Colonic mucosa (tissue), 4 donors: ENCODE data around the gene STEAP2. TPM values are rescaled to one million over a fixed set of nuclear protein-coding genes. Genes with fewer than 3 reads are reported as not detected.
"Not testable (repeated sequence)": the region's sequence is repeated elsewhere in the genome, so short reads cannot be mapped to it uniquely, and the experiment has no call there.

Experiments
- DNase-seq: peaks from one replicate; pipeline ENCODE4 v3.0.0-alpha.2; 2020
- H3K27ac ChIP-seq: fragments of 200-600 bp; one replicate; pipeline ENCODE4 v1.8.0; 2021
- H3K27me3 ChIP-seq: fragments of 200-600 bp; one replicate; pipeline ENCODE4 v1.8.0; 2021
- H3K36me3 ChIP-seq: fragments of 200-600 bp; one replicate; pipeline ENCODE4 v1.8.0; 2021
- H3K4me1 ChIP-seq: fragments of 200-600 bp; one replicate; pipeline ENCODE4 v1.8.0; 2021; ENCODE audit warnings: mild to moderate bottlenecking
- H3K4me3 ChIP-seq: fragments of 200-600 bp; one replicate; pipeline ENCODE4 v1.8.0; 2021
- H3K9ac ChIP-seq, 2 donors: one replicate each; pipeline ENCODE4 v1.7.0; 2013; ENCODE audit warnings: control low read depth in 2 of 2, low read depth in 2 of 2, low read length in 2 of 2
- H3K9me3 ChIP-seq: fragments of 200-600 bp; one replicate; pipeline ENCODE4 v1.8.0; 2021
- intact Hi-C: fragments of 100-400 bp; cut with DNase I; formaldehyde crosslinking; loops from one replicate; pipeline ENCODE4 v1.14.1; 2022
- total RNA-seq, 2 donors: library from RNA; stranded (reverse); fragmentation: NEBNext Ultra II Directional in 1 of 2; extraction: Animal tissue kit (Norgen Biotek cat#: 25700) in 1 of 2; gene quantifications; one replicate each; pipeline ENCODE4 v1.2.1, GENCODE V29; 2021
- TF ChIP-seq, protein P1 (sequence below): fragments of 200-600 bp; IDR thresholded peaks from one replicate; pipeline ENCODE4 v1.8.0; 2022; ENCODE audit warnings: antibody characterized with exemption, mild to moderate bottlenecking
- donor health status: healthy.
- donor health status: DM: no; HTN: no; CAD: no.
- donor health status: DM: no; HTN: no; CAD: no.

The STEAP2 gene
- total RNA-seq, 2 donors from 2014 or later = 19.7 to 27.3 TPM

DNA sequence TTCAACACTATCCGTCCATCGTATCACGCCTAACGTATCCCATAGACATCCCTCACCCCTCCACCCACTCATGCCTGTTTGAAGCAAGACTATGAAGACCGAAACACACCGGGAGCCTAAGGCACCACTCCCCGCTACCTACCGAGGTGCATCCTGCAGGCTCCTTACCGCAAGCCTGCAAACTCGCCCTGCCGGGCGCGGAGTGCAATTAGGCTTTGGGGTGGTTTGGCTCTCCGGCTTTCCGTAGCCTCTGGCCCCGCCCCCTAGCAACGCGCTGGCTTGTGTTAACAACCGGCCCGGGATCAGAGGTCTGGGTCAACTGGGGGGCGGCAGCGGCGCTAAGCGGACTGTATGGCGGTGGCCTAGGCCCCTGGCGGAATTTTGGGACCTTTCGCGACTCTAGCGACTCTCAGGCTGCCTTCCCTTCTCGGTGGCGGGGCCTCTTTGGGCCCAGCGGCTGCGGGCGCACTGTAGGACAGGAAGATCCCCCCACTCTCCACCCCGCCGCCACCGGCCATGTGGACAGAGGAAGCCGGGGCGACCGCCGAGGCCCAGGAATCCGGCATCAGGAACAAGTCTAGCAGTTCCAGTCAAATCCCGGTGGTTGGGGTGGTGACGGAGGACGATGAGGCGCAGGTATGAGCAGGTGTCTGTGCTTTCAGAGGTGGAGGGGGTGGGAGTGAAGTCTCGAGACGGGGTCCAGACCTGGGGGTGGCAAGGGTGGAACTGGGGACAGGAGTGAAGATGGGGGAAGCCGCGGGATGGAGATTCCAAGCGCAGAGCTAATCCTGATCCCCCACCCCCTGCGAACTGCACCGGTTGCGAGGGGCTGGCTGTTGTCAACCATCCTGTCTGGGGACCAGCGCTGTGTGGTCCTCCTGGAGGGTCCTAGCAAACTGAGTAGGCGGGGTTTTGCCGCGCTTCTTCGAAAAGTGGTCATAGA is 33.6 kb downstream of the STEAP2 start, which contains the start of gene CFAP69:
Gene CFAP69, plus strand, starts transcription at position 266 of the 943 bp plus-strand sequence. Its CDS starts 251 bp downstream, at position 517.
- intact Hi-C loops = no loop called here
- TF ChIP-seq, protein P1, sequence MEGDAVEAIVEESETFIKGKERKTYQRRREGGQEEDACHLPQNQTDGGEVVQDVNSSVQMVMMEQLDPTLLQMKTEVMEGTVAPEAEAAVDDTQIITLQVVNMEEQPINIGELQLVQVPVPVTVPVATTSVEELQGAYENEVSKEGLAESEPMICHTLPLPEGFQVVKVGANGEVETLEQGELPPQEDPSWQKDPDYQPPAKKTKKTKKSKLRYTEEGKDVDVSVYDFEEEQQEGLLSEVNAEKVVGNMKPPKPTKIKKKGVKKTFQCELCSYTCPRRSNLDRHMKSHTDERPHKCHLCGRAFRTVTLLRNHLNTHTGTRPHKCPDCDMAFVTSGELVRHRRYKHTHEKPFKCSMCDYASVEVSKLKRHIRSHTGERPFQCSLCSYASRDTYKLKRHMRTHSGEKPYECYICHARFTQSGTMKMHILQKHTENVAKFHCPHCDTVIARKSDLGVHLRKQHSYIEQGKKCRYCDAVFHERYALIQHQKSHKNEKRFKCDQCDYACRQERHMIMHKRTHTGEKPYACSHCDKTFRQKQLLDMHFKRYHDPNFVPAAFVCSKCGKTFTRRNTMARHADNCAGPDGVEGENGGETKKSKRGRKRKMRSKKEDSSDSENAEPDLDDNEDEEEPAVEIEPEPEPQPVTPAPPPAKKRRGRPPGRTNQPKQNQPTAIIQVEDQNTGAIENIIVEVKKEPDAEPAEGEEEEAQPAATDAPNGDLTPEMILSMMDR = no peak
- Histone ChIP-seq H3K9me3 (no peaks in the 10 kb centered on the region), H3K4me1 (no peaks in the 10 kb centered on the region), H3K4me3 (peak within 1 kb of the TSS; percentile 95), H3K9ac (peak within 1 kb of the TSS; percentile 37 to 77), H3K27ac (no peak within 1 kb of the TSS), H3K27me3 (no peaks in the 10 kb centered on the region), H3K36me3 (no peaks in the 10 kb centered on the region)
- peak; percentile 96 for DNase-seq

DNA sequence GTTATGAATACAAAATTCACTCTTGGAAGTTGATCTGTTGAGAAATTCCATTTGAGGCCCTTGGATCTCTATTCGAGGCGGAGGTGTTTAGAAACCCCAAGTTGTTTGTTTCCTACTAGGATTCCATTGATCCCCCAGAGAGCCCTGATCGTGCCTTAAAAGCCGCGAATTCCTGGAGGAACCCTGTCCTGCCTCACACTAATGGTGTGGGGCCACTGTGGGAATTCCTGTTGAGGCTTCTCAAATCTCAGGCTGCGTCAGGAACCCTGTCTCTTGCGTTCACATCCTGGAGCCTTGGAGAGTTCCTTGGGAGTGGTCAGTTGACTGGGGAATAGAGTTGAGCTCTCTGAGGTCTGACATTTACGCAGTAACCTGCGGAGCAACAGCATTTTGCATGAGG is 34.6 kb downstream of the STEAP2 start:
- Histone ChIP-seq H3K9me3 (no peaks in the 10 kb centered on the region), H3K36me3 (no peaks in the 10 kb centered on the region), H3K9ac (no peak overlapping the region), H3K4me3 (no peak overlapping the region), H3K27me3 (no peaks in the 10 kb centered on the region), H3K27ac (no peak overlapping the region), H3K4me1 (no peaks in the 10 kb centered on the region)
- TF ChIP-seq, protein P1 = no peak
- intact Hi-C loops = no loop called here
- no peak for DNase-seq

DNA sequence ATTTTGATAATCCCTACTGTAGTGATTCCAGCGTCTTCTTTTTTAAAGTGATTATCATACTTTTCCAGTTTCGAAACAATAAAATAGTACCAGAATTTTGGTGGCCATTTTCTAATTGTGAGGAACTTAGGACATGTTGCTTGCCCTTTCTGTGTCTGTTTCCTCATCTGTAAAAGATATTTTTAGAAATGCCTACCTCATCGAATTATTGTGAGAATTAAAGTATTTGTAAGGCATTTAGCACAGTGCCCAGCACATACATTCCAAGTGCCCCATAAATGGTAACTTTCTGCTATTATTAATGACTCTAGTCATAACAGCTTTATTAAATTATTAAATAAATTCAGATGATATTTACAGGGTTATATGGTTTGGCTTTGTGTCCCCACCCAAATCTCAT is 37.2 kb downstream of the STEAP2 start:
- intact Hi-C loops = no loop called here
- Histone ChIP-seq H3K4me1 (no peaks in the 10 kb centered on the region), H3K9ac (no peak overlapping the region)

DNA sequence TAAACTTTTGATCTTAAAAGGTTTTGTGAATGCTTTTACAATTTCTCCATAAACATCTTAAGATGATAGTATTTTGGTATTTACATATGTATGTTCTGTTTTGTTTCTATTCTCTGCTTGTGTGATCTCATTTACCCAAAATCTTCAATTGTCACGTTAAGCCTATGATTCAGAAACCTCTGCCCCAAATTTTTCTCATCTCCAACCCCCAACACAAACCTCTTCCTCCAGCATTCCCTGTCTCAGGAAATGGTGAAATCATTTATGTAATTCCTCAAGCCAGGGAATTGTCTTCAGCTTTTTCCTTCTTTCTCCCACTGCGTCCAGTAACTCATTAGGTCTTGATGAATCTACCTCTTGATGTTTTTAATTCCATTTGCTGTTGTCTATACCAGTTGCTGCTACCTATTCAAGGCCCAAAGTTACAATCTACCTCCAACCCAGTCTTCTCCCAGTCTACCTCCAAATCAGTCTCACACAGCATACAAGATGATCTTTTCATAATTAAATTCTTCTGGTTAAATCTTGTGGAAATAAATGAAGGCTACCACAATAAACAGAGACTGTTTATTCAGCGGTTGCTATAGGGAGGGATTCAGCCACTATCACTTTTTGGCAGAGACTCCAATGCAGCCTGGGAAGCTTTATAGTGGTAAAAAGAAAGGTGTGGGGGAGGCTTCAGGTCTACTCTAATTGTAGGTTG is 39.2 kb downstream of the STEAP2 start:
- no peaks in the 10 kb centered on the region for H3K27me3 ChIP-seq
- H3K36me3 ChIP-seq = no peaks in the 10 kb centered on the region
- no peak overlapping the region for H3K4me3 ChIP-seq
- TF ChIP-seq, protein P1 = no peak
- H3K4me1 ChIP-seq = no peaks in the 10 kb centered on the region
- H3K9ac ChIP-seq = no peak overlapping the region
- no peaks in the 10 kb centered on the region for H3K9me3 ChIP-seq
- no peak overlapping the region for H3K27ac ChIP-seq
- DNase-seq = no peak
- intact Hi-C loops = no loop called here

More for the DNA sequence above, 37.2 kb downstream of the STEAP2 start:
- TF ChIP-seq, protein P1 = no peak
- Histone ChIP-seq H3K36me3 (no peaks in the 10 kb centered on the region), H3K27ac (no peak overlapping the region), H3K4me3 (no peak overlapping the region), H3K27me3 (no peaks in the 10 kb centered on the region), H3K9me3 (no peaks in the 10 kb centered on the region)
- DNase-seq = no peak

DNA sequence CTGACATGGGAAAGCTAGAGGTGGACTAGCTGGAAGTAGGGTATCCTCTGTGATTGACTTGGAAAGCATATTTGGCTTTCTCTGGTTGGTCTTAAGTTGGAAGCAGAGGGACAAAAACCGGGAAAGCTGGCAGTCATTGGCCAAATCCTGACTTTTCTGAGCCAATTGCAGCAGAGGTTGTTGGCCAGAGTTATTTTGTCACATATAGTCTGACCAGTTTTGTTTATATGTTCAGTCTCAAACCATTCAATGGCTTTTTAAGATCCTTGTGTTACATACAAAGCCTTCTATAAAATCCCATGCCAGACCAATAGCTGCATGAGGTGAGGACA is 39.7 kb downstream of the STEAP2 start:
- H3K27me3 ChIP-seq = no peaks in the 10 kb centered on the region
- H3K9ac ChIP-seq = no peak overlapping the region
- no peak overlapping the region for H3K27ac ChIP-seq
- H3K36me3 ChIP-seq = no peaks in the 10 kb centered on the region
- no peak for DNase-seq
- no peaks in the 10 kb centered on the region for H3K4me1 ChIP-seq
- no peak overlapping the region for H3K4me3 ChIP-seq
- TF ChIP-seq, protein P1 = no peak
- intact Hi-C loops = no loop called here
- no peaks in the 10 kb centered on the region for H3K9me3 ChIP-seq

DNA sequence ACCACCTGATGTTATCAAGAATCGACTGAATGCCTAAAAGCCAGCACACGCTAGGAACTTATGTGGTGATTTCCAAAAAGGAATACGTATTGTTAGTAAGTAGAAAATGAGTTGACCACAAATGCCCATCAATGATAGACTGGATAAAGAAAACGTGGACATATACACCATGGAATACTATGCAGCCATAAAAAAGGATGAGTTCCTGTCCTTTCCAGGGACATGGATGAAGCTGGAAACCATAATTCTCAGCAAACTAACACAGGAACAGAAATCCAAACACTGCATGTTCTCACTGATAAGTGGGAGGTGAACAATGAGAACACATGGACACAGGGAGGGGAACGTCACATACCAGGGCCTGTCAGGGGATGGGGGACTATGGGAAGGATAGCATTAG is 44.5 kb downstream of the STEAP2 start:
- H3K36me3 ChIP-seq, H3K4me1 ChIP-seq, DNase-seq, intact Hi-C loops, H3K27ac ChIP-seq, H3K9ac ChIP-seq, H3K27me3 ChIP-seq, H3K4me3 ChIP-seq, H3K9me3 ChIP-seq: not testable (repeated sequence)
